HepG2 (cell line): ENCODE measurements around the gene GJA10. TPM values are rescaled to one million over a fixed set of nuclear protein-coding genes. Genes with fewer than 3 reads are reported as not detected.

Source experiments
- ATAC-seq: fragments of 200-7000 bp; cut with Tn5 transposase; 3 replicates; pipeline ENCODE4 v1.9.1; 2020; ENCODE audit warnings: mild to moderate bottlenecking, moderate library complexity
- BruUV-seq: library from RNA; stranded (reverse); fragments of 400-500 nt; replicated peaks from 2 replicates; lab custom pipeline; 2021; lab: Mats Ljungman, UMichigan
- CTCF ChIA-PET: fragments of 300-600 bp; formaldehyde crosslinking; extraction: SDS; loops from one replicate; lab custom pipeline; 2021; ENCODE audit warnings: low total read pairs, inconsistent platforms, low intra/inter-chr PET ratio; lab: Yijun Ruan, JAX
- POLR2A ChIA-PET: fragments of 350-600 bp; sonication (Branson Sonifier 250); formaldehyde crosslinking; loops from one replicate; lab custom pipeline; 2020; ENCODE audit warnings: antibody characterized with exemption, inconsistent platforms; lab: Yijun Ruan, JAX
- DNase-seq: peaks from one replicate; pipeline ENCODE4 v3.0.0-alpha.2; 2015; ENCODE audit warnings: low spot score
- FAIRE-seq: peaks from 3 replicates; lab custom pipeline; 2011; peaks lifted over from hg19 to GRCh38; lab: Jason Lieb, UNC
- H2AFZ ChIP-seq: one replicate; pipeline ENCODE4 v1.6.1; 2011; ENCODE audit warnings: low read length, inconsistent platforms
- H3K27ac ChIP-seq: fragments of 300-600 bp; 3 replicates; pipeline ENCODE4 v1.8.0; 2011; ENCODE audit warnings: mixed run types, mild to moderate bottlenecking, mixed read lengths, low read length, inconsistent platforms; ENCODE audit not compliant: insufficient read depth; ENCODE audit errors: extremely low read length
- H3K27me3 ChIP-seq, 2 experiments: fragments of 200-600 bp in 1 of 2; 2 replicates in 1 of 2; 3 replicates in 1 of 2; pipeline versions ENCODE4 v1.6.0 to v1.8.0; 2011; ENCODE audit warnings: low read length in 2 of 2, mild to moderate bottlenecking in 2 of 2, moderate library complexity in 2 of 2, inconsistent platforms in 1 of 2; ENCODE audit not compliant: insufficient read depth in 2 of 2, control insufficient read depth in 1 of 2
- H3K36me3 ChIP-seq, 2 experiments: fragments of 200-600 bp in 1 of 2; replicated peaks in 1 of 2; 2 replicates in 1 of 2; 3 replicates in 1 of 2; pipeline versions ENCODE4 v1.5.1 to v1.8.0; 2011; ENCODE audit warnings: low read length in 2 of 2, inconsistent platforms in 1 of 2; ENCODE audit not compliant: insufficient read depth in 2 of 2, control insufficient read depth in 1 of 2
- H3K4me1 ChIP-seq: 2 replicates; pipeline ENCODE4 v1.5.1; 2012; ENCODE audit warnings: low read length, inconsistent platforms; ENCODE audit not compliant: insufficient read depth
- H3K4me2 ChIP-seq: 2 replicates; pipeline ENCODE4 v1.6.0; 2011; ENCODE audit warnings: low read depth, low read length, inconsistent platforms
- H3K4me3 ChIP-seq, 3 experiments: fragments of 200-600 bp in 1 of 3; sonication (generic), shearing (Covaris generic) in 1 of 3; replicated peaks in 1 of 3; 2 replicates each; pipeline ENCODE4 v1.5.1; 2011 to 2016; ENCODE audit warnings: low read length in 3 of 3, inconsistent platforms in 2 of 3, low read depth in 2 of 3, mild to moderate bottlenecking in 2 of 3, control low read depth in 1 of 3, mixed read lengths in 1 of 3; ENCODE audit not compliant: insufficient read depth in 1 of 3
- H3K79me2 ChIP-seq: one replicate; pipeline ENCODE4 v1.6.1; 2011; ENCODE audit warnings: low read length, inconsistent platforms; ENCODE audit not compliant: insufficient read depth
- H3K9ac ChIP-seq: 2 replicates; pipeline ENCODE4 v1.6.0; 2011; ENCODE audit warnings: mild to moderate bottlenecking, low read depth, low read length, inconsistent platforms; ENCODE audit not compliant: insufficient read depth
- H3K9me3 ChIP-seq: 2 replicates; pipeline ENCODE4 v1.5.1; 2012; ENCODE audit warnings: mild to moderate bottlenecking, low read length
- H4K20me1 ChIP-seq: 2 replicates; pipeline ENCODE4 v1.6.0; 2011; ENCODE audit warnings: inconsistent platforms, mild to moderate bottlenecking, low read length, moderate library complexity; ENCODE audit not compliant: insufficient read depth
- GABPA ChIP-seq, 2 experiments: IDR thresholded peaks; 2 replicates each; pipeline ENCODE4 v1.6.1; 2011 to 2016; ENCODE audit warnings: low read depth in 2 of 2, low read length in 1 of 2, missing biosample characterization in 1 of 2, missing genetic modification characterization in 1 of 2
- GTF2F1 ChIP-seq: fragments of 150-350 bp; IDR thresholded peaks from 2 replicates; pipeline ENCODE4 v1.6.1; 2014; ENCODE audit warnings: low read length
- HOXA5 ChIP-seq: sonication (generic); formaldehyde crosslinking; IDR thresholded peaks from 2 replicates; pipeline ENCODE4 v1.4.0; 2020; ENCODE audit warnings: missing genetic modification reagents
- KLF9 ChIP-seq: IDR thresholded peaks from 2 replicates; pipeline ENCODE4 v1.6.1; 2016; ENCODE audit warnings: low read depth
- NFE2L1 ChIP-seq: sonication (generic); formaldehyde crosslinking; IDR thresholded peaks from 2 replicates; pipeline ENCODE4 v1.4.0; 2020; ENCODE audit warnings: missing genetic modification reagents, mild to moderate bottlenecking, borderline replicate concordance
- PHF21A ChIP-seq: sonication (generic); formaldehyde crosslinking; IDR thresholded peaks from 2 replicates; pipeline ENCODE4 v1.5.0; 2020; ENCODE audit warnings: mild to moderate bottlenecking, missing genetic modification reagents
- SOX5 ChIP-seq: IDR thresholded peaks from 2 replicates; pipeline ENCODE4 v1.6.1; 2016; ENCODE audit warnings: borderline replicate concordance
- ZNF549 ChIP-seq: sonication (generic); formaldehyde crosslinking; IDR thresholded peaks from 2 replicates; pipeline ENCODE4 v1.5.0; 2020; ENCODE audit warnings: missing genetic modification reagents
- WGBS: methylation state at CpG from one replicate; pipeline ENCODE4 v1.1.6; 2017; ENCODE audit warnings: low lambda C conversion rate; 5-methylcytosine and 5-hydroxymethylcytosine counted together
- in situ Hi-C: cut with HindIII; loops from 2 replicates; pipeline ENCODE4 v1.10.0; 2017; ENCODE audit warnings: low pct_unique_long_range_greater_than_20kb; ENCODE audit not compliant: extremely low pct_ligation_motif_present
- intact Hi-C: fragments of 100-400 bp; cut with micrococcal nuclease; formaldehyde crosslinking; loops from one replicate; pipeline ENCODE4 v1.10.0; 2022; ENCODE audit not compliant: unreplicated experiment
- polyA plus RNA-seq, 8 experiments: library from polyadenylated mRNA; depleted of rRNA in 3 of 8; stranded (reverse) in 7 of 8; unstranded in 1 of 8; fragments of >200 nt; fragmentation: Illumina TruSeq in 4 of 8; extraction: Trizol in 4 of 8; gene quantifications; 2 replicates each; pipeline versions ENCODE4 v1.2.1 to v1.2.3, GENCODE V29; 2011 to 2016; ENCODE audit warnings: low read depth in 4 of 8, missing spikeins in 1 of 8, mixed read lengths in 1 of 8; ENCODE audit not compliant: insufficient read depth in 1 of 8
- total RNA-seq, 5 experiments: library from RNA; depleted of rRNA; stranded (reverse); fragments of >200 nt; fragmentation: Illumina TruSeq; extraction: Trizol; gene quantifications; 2 replicates each; pipeline ENCODE4 v1.2.3, GENCODE V29; 2016; ENCODE audit warnings: low read depth in 1 of 5
- TF ChIP-seq, protein P1 (sequence below): IDR thresholded peaks from 2 replicates; pipeline ENCODE4 v1.6.1; 2016; ENCODE audit warnings: mild to moderate bottlenecking
- TF ChIP-seq, protein P2 (sequence below): sonication (generic); formaldehyde crosslinking; IDR thresholded peaks from 2 replicates; pipeline ENCODE4 v1.4.0; 2020; ENCODE audit warnings: missing genetic modification reagents, borderline replicate concordance
- TF ChIP-seq, protein P3 (sequence below): IDR thresholded peaks from 2 replicates; pipeline ENCODE4 v1.6.1; 2016; ENCODE audit warnings: missing compliant biosample characterization, missing genetic modification reagents, borderline replicate concordance
- TF ChIP-seq, protein P4 (sequence below): IDR thresholded peaks from 2 replicates; pipeline ENCODE4 v1.6.1; 2018; ENCODE audit warnings: missing genetic modification reagents
- TF ChIP-seq, protein P5 (sequence below): IDR thresholded peaks from 2 replicates; pipeline ENCODE4 v1.6.1; 2012; ENCODE audit warnings: low read length, improper control_type of control experiment

The GJA10 gene
- total and polyA plus RNA-seq, 2 of the 13 experiments (the other 11 are each of a cell fraction or from before 2014, with no cell fraction given): not detected

DNA sequence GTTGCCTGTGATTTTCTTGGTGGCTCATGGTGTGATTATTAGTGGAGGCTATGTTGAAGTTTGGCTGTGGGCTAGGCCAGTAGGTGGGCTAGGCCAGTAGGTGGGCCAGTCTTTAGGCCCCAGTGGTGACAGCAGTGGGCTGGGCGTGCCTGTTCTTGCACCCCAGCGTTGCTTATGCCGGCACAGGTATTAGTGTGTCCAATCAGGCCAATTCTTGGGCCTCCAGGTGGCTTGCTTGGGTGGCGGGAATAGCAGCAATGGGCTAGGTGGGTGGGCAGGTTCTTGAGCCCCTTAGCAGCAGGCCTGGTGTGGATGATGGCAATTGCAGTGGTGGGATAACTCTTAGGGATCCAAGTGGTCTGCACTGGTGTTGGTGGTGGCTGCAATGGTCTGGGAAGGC is 22.9 kb downstream of the GJA10 start:
- CTCF ChIA-PET: no interaction called here
- DNase-seq: no peak
- WGBS: no CpG with 5 or more reads among the region's 4 CpGs
- TF ChIP-seq GABPA (IDR thresholded peaks at IDR 0.05; ENCODE audit: low read depth, low read length) (no peak), GABPA (CRISPR knock-in tag; IDR thresholded peaks at IDR 0.05; ENCODE audit: low read depth) (no peak), SOX5 (CRISPR knock-in tag) (no peak), GTF2F1 (no peak), NFE2L1 (CRISPR knock-in tag) (no peak), ZNF549 (CRISPR knock-in tag) (no peak), HOXA5 (CRISPR knock-in tag) (no peak), KLF9 (CRISPR knock-in tag) (no peak), PHF21A (CRISPR knock-in tag) (no peak)
- TF ChIP-seq, protein P1, sequence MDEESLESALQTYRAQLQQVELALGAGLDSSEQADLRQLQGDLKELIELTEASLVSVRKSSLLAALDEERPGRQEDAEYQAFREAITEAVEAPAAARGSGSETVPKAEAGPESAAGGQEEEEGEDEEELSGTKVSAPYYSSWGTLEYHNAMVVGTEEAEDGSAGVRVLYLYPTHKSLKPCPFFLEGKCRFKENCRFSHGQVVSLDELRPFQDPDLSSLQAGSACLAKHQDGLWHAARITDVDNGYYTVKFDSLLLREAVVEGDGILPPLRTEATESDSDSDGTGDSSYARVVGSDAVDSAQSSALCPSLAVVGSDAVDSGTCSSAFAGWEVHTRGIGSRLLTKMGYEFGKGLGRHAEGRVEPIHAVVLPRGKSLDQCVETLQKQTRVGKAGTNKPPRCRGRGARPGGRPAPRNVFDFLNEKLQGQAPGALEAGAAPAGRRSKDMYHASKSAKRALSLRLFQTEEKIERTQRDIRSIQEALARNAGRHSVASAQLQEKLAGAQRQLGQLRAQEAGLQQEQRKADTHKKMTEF (CRISPR knock-in tag): no peak
- TF ChIP-seq, protein P2, sequence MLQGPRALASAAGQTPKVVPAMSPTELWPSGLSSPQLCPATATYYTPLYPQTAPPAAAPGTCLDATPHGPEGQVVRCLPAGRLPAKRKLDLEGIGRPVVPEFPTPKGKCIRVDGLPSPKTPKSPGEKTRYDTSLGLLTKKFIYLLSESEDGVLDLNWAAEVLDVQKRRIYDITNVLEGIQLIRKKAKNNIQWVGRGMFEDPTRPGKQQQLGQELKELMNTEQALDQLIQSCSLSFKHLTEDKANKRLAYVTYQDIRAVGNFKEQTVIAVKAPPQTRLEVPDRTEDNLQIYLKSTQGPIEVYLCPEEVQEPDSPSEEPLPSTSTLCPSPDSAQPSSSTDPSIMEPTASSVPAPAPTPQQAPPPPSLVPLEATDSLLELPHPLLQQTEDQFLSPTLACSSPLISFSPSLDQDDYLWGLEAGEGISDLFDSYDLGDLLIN: no peak
- TF ChIP-seq, protein P3, sequence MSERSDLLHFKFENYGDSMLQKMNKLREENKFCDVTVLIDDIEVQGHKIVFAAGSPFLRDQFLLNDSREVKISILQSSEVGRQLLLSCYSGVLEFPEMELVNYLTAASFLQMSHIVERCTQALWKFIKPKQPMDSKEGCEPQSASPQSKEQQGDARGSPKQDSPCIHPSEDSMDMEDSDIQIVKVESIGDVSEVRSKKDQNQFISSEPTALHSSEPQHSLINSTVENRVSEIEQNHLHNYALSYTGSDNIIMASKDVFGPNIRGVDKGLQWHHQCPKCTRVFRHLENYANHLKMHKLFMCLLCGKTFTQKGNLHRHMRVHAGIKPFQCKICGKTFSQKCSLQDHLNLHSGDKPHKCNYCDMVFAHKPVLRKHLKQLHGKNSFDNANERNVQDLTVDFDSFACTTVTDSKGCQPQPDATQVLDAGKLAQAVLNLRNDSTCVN (CRISPR knock-in tag): no peak
- TF ChIP-seq, protein P4, sequence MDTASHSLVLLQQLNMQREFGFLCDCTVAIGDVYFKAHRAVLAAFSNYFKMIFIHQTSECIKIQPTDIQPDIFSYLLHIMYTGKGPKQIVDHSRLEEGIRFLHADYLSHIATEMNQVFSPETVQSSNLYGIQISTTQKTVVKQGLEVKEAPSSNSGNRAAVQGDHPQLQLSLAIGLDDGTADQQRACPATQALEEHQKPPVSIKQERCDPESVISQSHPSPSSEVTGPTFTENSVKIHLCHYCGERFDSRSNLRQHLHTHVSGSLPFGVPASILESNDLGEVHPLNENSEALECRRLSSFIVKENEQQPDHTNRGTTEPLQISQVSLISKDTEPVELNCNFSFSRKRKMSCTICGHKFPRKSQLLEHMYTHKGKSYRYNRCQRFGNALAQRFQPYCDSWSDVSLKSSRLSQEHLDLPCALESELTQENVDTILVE (CRISPR knock-in tag): no peak
- TF ChIP-seq, protein P5, sequence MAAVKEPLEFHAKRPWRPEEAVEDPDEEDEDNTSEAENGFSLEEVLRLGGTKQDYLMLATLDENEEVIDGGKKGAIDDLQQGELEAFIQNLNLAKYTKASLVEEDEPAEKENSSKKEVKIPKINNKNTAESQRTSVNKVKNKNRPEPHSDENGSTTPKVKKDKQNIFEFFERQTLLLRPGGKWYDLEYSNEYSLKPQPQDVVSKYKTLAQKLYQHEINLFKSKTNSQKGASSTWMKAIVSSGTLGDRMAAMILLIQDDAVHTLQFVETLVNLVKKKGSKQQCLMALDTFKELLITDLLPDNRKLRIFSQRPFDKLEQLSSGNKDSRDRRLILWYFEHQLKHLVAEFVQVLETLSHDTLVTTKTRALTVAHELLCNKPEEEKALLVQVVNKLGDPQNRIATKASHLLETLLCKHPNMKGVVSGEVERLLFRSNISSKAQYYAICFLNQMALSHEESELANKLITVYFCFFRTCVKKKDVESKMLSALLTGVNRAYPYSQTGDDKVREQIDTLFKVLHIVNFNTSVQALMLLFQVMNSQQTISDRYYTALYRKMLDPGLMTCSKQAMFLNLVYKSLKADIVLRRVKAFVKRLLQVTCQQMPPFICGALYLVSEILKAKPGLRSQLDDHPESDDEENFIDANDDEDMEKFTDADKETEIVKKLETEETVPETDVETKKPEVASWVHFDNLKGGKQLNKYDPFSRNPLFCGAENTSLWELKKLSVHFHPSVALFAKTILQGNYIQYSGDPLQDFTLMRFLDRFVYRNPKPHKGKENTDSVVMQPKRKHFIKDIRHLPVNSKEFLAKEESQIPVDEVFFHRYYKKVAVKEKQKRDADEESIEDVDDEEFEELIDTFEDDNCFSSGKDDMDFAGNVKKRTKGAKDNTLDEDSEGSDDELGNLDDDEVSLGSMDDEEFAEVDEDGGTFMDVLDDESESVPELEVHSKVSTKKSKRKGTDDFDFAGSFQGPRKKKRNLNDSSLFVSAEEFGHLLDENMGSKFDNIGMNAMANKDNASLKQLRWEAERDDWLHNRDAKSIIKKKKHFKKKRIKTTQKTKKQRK: no peak

More for the DNA sequence above, 22.9 kb downstream of the GJA10 start:
- intact Hi-C loops: no loop called here
- Histone ChIP-seq H2AFZ (no peak overlapping the region), H3K4me1 (no peaks in the 10 kb centered on the region), H3K27ac (no peak overlapping the region), H4K20me1 (no peaks in the 10 kb centered on the region), H3K27me3 (peaks cover 4 to 14% of the 10 kb centered on the region in 2 experiments; a peak in 3 of 5 replicates), H3K36me3 (no peaks in the 10 kb centered on the region), H3K9ac (no peak overlapping the region), H3K79me2 (no peaks in the 10 kb centered on the region), H3K4me3 (no peak overlapping the region), H3K4me2 (no peak overlapping the region), H3K9me3 (no peaks in the 10 kb centered on the region; the same call in 1 of the 2 replicates)
- in situ Hi-C loops: no loop called here
- POLR2A ChIA-PET: no interaction called here
- BruUV-seq: no TSS peak
- FAIRE-seq: no peak
- no peak for ATAC-seq
